Neural progenitor cell (in vitro differentiated cells): ENCODE data around the gene PER3.

ENCODE experiments used
- CTCF ChIP-seq: fragments of 200-600 bp; sonication (generic); IDR thresholded peaks from 2 replicates; pipeline ENCODE4 v1.5.1; 2017; ENCODE audit warnings: antibody characterized with exemption, mild to moderate bottlenecking
- EZH2phosphoT487 ChIP-seq: fragments of 200-600 bp; sonication (generic); IDR thresholded peaks from 2 replicates; pipeline ENCODE4 v1.6.1; 2017; ENCODE audit warnings: antibody characterized with exemption

- TF ChIP-seq CTCF (no peak), EZH2phosphoT487 (no peak)
These were observed 101.7 kb downstream of the PER3 start for GRCh38 chr1:7885513-7886404.
